ENCODE results near the gene PRELID3B.

DNA sequence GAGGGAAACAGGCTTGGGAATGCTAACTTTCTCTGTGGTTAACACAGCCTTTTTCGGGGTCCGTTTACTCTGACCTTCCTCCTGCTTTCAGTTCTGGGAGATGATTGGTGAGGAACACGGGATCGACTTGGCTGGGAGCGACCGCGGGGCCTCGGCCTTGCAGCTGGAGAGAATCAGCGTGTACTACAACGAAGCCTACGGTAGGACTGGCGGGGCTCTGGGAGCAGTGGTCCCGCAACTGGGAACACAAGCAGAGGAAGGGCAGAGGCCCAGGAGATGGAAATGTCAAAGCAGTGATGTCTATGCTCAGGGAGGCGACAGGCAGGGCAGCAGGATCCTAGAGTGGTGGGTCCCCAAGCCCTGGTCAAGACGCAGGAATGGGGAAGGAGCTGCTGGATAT lies 19.8 kb downstream of the PRELID3B start:
- TF ChIP-seq, protein P1, sequence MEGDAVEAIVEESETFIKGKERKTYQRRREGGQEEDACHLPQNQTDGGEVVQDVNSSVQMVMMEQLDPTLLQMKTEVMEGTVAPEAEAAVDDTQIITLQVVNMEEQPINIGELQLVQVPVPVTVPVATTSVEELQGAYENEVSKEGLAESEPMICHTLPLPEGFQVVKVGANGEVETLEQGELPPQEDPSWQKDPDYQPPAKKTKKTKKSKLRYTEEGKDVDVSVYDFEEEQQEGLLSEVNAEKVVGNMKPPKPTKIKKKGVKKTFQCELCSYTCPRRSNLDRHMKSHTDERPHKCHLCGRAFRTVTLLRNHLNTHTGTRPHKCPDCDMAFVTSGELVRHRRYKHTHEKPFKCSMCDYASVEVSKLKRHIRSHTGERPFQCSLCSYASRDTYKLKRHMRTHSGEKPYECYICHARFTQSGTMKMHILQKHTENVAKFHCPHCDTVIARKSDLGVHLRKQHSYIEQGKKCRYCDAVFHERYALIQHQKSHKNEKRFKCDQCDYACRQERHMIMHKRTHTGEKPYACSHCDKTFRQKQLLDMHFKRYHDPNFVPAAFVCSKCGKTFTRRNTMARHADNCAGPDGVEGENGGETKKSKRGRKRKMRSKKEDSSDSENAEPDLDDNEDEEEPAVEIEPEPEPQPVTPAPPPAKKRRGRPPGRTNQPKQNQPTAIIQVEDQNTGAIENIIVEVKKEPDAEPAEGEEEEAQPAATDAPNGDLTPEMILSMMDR (conservative IDR thresholded peaks at IDR 0.05) = no peak
- no peak for TF ChIP-seq EZH2 (IDR thresholded peaks at IDR 0.05; ENCODE audit: low read depth)

Data from PC-9 (cell line).